Stomach smooth muscle (tissue), 2 donors: ENCODE data around the gene KRTAP9-6.
"Not testable (repeated sequence)": the region's sequence is repeated elsewhere in the genome, so short reads cannot be mapped to it uniquely, and the experiment has no call there.

Source experiments
- H3K27ac ChIP-seq: one replicate; pipeline ENCODE4 v1.7.0; 2013; ENCODE audit warnings: mild to moderate bottlenecking, low read length, inconsistent platforms
- H3K27me3 ChIP-seq, 2 donors: one replicate each; pipeline ENCODE4 v1.7.0; 2013; ENCODE audit warnings: low read length in 2 of 2; ENCODE audit not compliant: insufficient read depth in 2 of 2, control insufficient read depth in 1 of 2
- H3K36me3 ChIP-seq, 2 donors: one replicate each; pipeline ENCODE4 v1.7.0; 2013; ENCODE audit warnings: low read length in 2 of 2; ENCODE audit not compliant: control insufficient read depth in 2 of 2, insufficient read depth in 2 of 2
- H3K4me1 ChIP-seq: one replicate; pipeline ENCODE4 v1.7.0; 2013; ENCODE audit warnings: low read length; ENCODE audit not compliant: control insufficient read depth, insufficient read depth
- H3K4me3 ChIP-seq, 2 donors: one replicate each; pipeline ENCODE4 v1.7.0; 2013; ENCODE audit warnings: low read length in 2 of 2
- H3K9ac ChIP-seq, 2 donors: one replicate each; pipeline ENCODE4 v1.7.0; 2013; ENCODE audit warnings: low read length in 2 of 2, mild to moderate bottlenecking in 1 of 2
- H3K9me3 ChIP-seq, 2 donors: one replicate each; pipeline ENCODE4 v1.7.0; 2013; ENCODE audit warnings: low read length in 2 of 2; ENCODE audit not compliant: control insufficient read depth in 2 of 2
- donor health status: healthy.
- donor health status: Pancreatic carcinoma.

Gene KRTAP9-6, protein sequence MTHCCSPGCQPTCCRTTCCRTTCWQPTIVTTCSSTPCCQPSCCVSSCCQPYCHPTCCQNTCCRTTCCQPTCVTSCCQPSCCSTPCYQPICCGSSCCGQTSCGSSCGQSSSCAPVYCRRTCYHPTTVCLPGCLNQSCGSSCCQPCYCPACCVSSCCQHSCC

DNA sequence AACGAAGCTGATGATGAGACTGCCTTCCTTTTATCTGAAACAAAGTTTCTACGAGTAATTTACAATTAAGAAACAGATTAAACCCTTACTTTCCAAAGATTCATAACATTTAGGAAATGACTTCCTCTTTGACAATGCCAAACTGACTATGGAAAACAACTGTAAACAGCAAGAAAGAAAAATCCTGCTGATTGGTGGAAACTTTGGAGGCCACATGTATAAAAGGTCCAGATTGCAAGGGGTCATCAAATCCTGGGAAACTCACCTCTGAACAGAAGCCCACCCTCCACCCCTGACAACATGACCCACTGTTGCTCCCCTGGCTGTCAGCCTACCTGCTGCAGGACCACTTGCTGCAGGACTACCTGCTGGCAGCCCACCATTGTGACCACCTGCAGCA lies at the start of gene KRTAP9-6:
Gene KRTAP9-6 (plus strand): TSS at position 301 of the 400 bp plus-strand sequence. CDS start 0 bp downstream, at position 301.
- Histone ChIP-seq H3K36me3 (no peaks in the 10 kb centered on the region), H3K9me3 (no peaks in the 10 kb centered on the region), H3K27ac (no peak within 1 kb of the TSS)

DNA sequence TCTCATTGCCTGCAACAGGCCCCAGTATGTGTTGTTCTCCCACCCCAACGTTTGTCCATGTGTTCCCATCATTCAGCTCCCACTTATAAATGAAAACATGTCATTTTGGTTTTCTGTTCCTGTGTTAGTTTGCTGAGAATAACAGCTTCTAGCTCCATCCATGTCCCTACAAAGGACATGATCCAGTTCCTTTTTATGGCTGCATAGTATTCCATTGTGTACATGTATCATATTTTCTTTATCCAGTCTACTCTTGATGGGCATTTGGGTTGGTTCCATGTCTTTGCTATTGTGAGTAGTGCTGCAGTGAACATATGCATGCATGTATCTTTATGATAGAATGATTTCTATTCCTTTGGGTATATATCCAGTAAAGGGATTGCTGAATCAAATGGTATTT lies 49.5 kb upstream of the KRTAP9-6 start:
- Histone ChIP-seq H3K4me1 (no peaks in the 10 kb centered on the region), H3K4me3 (no peak overlapping the region), H3K27me3 (peaks cover 0 to 4% of the 10 kb centered on the region in 2 donors), H3K9me3 (no peaks in the 10 kb centered on the region), H3K27ac (no peak overlapping the region), H3K9ac (no peak overlapping the region), H3K36me3 (no peaks in the 10 kb centered on the region)

More for the DNA sequence above, at the start of gene KRTAP9-6:
- Histone ChIP-seq H3K4me1 (no peaks in the 10 kb centered on the region), H3K9ac (no peak within 1 kb of the TSS), H3K27me3 (no peaks in the 10 kb centered on the region), H3K4me3 (no peak within 1 kb of the TSS)

DNA sequence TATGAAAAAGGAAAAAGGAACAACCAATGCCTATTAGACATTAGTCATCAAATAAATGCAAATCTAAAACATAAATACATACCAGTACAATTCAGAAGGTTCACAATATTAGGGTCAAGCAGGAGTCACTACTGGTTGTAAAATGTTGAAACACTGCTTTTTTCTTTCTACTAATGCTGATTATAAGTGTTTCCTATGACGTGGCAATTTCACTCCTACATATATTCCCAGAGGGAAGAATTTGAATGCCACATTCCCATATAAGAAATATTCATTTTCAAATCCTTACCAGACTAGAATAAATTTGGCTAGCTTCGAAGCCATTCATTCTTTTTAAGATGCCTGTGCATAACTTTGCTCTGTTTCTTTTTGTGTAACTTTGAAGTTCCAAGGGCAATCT lies 41.4 kb upstream of the KRTAP9-6 start:
- Histone ChIP-seq H3K27ac (no peak overlapping the region), H3K4me3 (no peak overlapping the region), H3K36me3 (no peaks in the 10 kb centered on the region), H3K9ac (no peak overlapping the region), H3K9me3 (no peaks in the 10 kb centered on the region), H3K4me1 (no peaks in the 10 kb centered on the region), H3K27me3 (peaks cover 0 to 3% of the 10 kb centered on the region in 2 donors)

DNA sequence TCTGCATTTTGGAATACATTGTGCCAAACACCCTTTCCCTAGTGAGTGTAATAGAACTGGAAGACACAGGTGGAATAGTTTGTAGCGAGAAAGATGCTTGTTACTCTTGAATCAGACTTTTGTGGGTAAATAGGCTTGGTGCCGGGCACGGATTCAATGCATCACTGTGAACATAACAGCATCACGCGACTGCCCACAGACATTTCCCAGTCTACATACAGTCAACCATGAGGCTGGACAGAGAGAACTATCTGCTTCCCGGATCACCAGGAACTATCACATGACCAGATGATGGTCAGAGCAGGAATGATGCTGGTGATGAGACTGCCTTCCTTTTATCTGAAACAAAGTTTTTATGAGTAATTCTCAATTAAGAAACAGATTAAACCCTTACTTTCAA lies 39.1 kb upstream of the KRTAP9-6 start:
- Histone ChIP-seq H3K4me1 (no peaks in the 10 kb centered on the region), H3K36me3 (no peaks in the 10 kb centered on the region), H3K27me3 (peaks cover 0 to 5% of the 10 kb centered on the region in 2 donors), H3K27ac (no peak overlapping the region), H3K9me3 (no peaks in the 10 kb centered on the region), H3K9ac (no peak overlapping the region), H3K4me3 (no peak overlapping the region)

DNA sequence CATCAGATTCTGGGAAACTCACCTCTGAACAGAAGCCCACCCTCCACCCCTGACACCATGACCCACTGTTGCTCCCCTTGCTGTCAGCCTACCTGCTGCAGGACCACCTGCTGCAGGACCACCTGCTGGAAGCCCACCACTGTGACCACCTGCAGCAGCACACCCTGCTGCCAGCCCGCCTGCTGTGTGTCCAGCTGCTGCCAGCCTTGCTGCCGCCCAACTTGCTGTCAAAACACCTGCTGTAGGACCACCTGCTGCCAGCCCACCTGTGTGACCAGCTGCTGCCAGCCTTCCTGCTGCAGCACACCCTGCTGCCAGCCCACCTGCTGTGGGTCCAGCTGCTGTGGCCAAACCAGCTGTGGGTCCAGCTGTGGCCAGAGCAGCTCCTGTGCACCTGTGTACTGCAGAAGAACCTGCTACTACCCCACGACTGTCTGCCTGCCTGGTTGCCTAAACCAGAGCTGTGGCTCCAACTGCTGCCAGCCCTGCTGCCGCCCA lies 38.5 kb upstream of the KRTAP9-6 start, which contains the start of gene KRTAP9-2:
Gene KRTAP9-2 (plus strand): TSS at position 51 of the 498 bp plus-strand sequence. CDS start 7 bp downstream, at position 58.
- not testable (repeated sequence) for H3K4me1 ChIP-seq, H3K36me3 ChIP-seq, H3K4me3 ChIP-seq, H3K9ac ChIP-seq, H3K27ac ChIP-seq, H3K9me3 ChIP-seq, H3K27me3 ChIP-seq

DNA sequence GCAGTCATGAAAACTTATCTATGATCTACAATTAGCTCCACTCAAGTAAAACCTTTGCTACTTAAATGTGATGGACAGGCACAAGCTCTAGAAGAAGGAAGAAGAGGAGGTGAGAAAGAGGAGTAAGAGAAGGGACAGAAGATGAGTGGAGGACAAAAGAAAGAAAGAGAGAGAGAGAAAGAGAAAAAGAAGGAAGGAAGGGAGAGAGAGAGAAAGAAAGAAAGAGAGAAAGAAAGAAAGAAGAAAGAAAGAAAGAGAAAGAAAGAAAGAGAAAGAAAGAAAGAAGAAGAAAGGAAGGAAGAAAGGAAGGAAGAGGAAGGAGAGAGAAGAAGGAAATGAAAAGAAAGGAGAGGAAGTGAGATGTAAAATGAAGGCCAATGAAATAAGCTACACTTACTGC lies 35.1 kb upstream of the KRTAP9-6 start:
- H3K9me3 ChIP-seq, result no peaks in the 10 kb centered on the region
- no peaks in the 10 kb centered on the region for H3K4me1 ChIP-seq
- no peaks in the 10 kb centered on the region for H3K36me3 ChIP-seq
- no peak overlapping the region for H3K9ac ChIP-seq
- H3K4me3 ChIP-seq, result no peak overlapping the region
- H3K27ac ChIP-seq, result no peak overlapping the region
- peaks cover 0 to 5% of the 10 kb centered on the region in 2 donors for H3K27me3 ChIP-seq

DNA sequence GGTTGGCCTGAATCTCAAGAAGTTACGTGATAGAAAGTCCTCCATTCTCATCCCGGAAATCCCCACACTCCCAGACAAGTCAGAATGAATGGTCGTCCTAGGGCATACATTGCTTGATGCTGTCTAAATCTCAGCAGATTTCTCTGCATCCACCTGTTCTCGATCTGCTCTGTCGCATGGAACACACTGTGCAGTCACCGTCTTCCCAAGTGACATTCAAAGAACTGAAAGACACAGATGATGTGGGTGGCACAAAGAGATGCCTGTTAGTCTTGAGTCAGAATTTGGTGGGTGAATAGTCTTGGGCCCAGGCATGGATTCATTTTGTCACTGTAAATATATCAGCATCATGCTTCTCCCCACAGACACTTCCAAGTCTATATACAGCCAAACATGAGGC lies 33.4 kb upstream of the KRTAP9-6 start:
- no peaks in the 10 kb centered on the region for H3K9me3 ChIP-seq
- H3K36me3 ChIP-seq, result no peaks in the 10 kb centered on the region
- H3K4me3 ChIP-seq, result no peak overlapping the region
- peaks cover 0 to 2% of the 10 kb centered on the region in 2 donors for H3K27me3 ChIP-seq
- H3K9ac ChIP-seq, result no peak overlapping the region
- no peaks in the 10 kb centered on the region for H3K4me1 ChIP-seq
- no peak overlapping the region for H3K27ac ChIP-seq

DNA sequence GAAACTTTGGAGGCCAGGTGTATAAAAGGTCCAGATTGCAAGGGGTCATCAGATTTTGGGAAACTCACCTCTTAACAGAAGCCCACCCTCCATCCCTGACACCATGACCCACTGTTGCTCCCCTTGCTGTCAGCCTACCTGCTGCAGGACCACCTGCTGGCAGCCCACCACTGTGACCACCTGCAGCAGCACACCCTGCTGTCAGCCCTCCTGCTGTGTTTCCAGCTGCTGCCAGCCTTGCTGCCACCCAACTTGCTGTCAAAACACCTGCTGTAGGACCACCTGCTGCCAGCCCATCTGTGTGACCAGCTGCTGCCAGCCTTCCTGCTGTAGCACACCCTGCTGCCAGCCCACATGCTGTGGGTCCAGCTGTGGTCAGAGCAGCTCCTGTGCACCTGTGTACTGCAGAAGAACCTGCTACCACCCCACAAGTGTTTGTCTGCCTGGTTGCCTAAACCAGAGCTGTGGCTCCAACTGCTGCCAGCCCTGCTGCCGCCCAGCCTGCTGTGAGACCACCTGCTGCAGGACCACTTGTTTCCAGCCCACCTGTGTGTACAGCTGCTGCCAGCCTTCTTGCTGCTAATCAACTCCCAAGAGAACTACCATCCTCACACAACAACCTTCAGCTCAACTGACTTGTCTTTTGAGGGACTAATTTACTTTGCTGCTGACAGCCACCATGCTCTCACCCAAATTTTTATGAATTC lies 32.6 kb upstream of the KRTAP9-6 start, which contains the start of gene KRTAP9-3:
Gene KRTAP9-3 (plus strand): TSS at position 51 of the 707 bp plus-strand sequence. CDS start 53 bp downstream, at position 104.
- H3K9me3 ChIP-seq, H3K27me3 ChIP-seq: not testable (repeated sequence)

DNA sequence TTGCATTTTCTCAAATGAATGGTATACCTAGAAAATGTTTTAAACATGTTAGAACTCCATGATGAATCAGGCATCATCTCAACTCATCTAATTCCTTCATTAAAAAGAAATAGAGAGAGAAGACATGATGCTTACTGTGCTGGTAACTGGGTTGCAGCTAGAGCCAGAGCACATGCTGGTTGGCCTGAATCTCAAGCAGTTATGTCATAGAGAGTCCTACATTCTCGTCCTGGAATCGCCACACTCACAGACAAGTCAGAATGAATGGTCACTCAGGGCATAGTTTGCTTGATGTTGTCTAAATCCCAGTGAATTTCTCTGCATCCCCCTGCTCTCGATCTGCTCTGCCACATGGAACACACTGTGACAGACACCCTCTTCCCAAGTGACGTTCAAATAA lies 28.1 kb upstream of the KRTAP9-6 start:
- not testable (repeated sequence) for H3K4me3 ChIP-seq, H3K9ac ChIP-seq, H3K9me3 ChIP-seq, H3K27me3 ChIP-seq, H3K36me3 ChIP-seq, H3K27ac ChIP-seq, H3K4me1 ChIP-seq

More for the DNA sequence above, 32.6 kb upstream of the KRTAP9-6 start, which contains the start of gene KRTAP9-3:
- H3K9ac ChIP-seq, H3K27ac ChIP-seq, H3K36me3 ChIP-seq, H3K4me1 ChIP-seq, H3K4me3 ChIP-seq: not testable (repeated sequence)

DNA sequence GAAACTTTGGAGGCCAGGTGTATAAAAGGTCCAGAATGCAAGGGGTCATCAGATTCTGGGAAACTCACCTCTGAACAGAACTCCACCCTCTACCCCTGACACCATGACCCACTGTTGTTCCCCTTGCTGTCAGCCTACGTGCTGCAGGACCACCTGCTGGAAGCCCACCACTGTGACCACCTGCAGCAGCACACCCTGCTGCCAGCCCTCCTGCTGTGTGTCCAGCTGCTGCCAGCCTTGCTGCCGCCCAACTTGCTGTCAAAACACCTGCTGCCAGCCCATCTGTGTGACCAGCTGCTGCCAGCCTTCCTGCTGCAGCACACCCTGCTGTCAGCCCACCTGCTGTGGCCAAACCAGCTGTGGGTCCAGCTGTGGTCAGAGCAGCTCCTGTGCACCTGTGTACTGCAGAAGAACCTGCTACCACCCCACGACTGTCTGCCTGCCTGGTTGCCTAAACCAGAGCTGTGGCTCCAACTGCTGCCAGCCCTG lies 27.2 kb upstream of the KRTAP9-6 start, which contains the start of gene KRTAP9-8:
Gene KRTAP9-8 (plus strand): TSS at position 51 of the 489 bp plus-strand sequence. CDS start 53 bp downstream, at position 104.
- not testable (repeated sequence) for H3K27ac ChIP-seq, H3K9ac ChIP-seq, H3K27me3 ChIP-seq, H3K4me3 ChIP-seq, H3K36me3 ChIP-seq, H3K9me3 ChIP-seq, H3K4me1 ChIP-seq
